ENCODE data around the gene RBM24. TPM values are rescaled to one million over a fixed set of nuclear protein-coding genes. Genes with fewer than 3 reads are reported as not detected.

Gene RBM24
- total and polyA plus RNA-seq, 2 donors from 2014 or later = 0.47 to 1.5 TPM

DNA sequence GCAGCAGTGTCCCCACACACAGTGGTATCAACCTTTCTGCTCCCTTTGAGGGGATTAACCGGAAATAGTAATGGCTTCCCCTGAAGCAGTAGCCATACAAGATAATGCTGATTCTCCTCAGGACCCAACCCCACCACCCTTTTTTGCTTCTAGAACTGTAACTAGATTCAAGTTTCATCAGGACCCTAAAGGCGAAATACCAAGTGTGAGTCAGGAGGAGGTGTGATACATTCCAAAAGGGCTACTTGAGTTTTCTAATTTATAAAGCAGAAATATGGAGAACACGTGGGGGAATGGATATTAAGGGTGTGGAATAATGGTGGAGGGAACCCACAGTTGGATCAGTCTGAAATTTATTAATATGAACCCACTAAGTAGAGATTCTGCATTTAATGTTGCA lies 60.7 kb downstream of the RBM24 start:
- intact Hi-C loops (cut with DNase I) = no loop called here
- no peak overlapping the region for H3K27ac ChIP-seq (ENCODE audit: low read depth in 2 of 2, low read length in 2 of 2)
- H3K9ac ChIP-seq (ENCODE audit: low read length in 3 of 3) = no peak overlapping the region
- no peak for DNase-seq
- no peak for FAIRE-seq
- TF ChIP-seq, protein P1, sequence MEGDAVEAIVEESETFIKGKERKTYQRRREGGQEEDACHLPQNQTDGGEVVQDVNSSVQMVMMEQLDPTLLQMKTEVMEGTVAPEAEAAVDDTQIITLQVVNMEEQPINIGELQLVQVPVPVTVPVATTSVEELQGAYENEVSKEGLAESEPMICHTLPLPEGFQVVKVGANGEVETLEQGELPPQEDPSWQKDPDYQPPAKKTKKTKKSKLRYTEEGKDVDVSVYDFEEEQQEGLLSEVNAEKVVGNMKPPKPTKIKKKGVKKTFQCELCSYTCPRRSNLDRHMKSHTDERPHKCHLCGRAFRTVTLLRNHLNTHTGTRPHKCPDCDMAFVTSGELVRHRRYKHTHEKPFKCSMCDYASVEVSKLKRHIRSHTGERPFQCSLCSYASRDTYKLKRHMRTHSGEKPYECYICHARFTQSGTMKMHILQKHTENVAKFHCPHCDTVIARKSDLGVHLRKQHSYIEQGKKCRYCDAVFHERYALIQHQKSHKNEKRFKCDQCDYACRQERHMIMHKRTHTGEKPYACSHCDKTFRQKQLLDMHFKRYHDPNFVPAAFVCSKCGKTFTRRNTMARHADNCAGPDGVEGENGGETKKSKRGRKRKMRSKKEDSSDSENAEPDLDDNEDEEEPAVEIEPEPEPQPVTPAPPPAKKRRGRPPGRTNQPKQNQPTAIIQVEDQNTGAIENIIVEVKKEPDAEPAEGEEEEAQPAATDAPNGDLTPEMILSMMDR (IDR thresholded peaks at IDR 0.05; ENCODE audit: borderline replicate concordance, extremely low read depth, insufficient read depth) = no peak
- H3K27me3 ChIP-seq (ENCODE audit: control insufficient read depth, insufficient read depth, low read length) = no peaks in the 10 kb centered on the region
- no peak overlapping the region for H3K4me3 ChIP-seq (ENCODE audit: low read length in 3 of 3)
- H3K9me3 ChIP-seq (ENCODE audit: control insufficient read depth in 2 of 3, insufficient read depth in 1 of 3, low read length in 3 of 3) = no peaks in the 10 kb centered on the region
- no peaks in the 10 kb centered on the region for H3K36me3 ChIP-seq (ENCODE audit: control insufficient read depth in 2 of 3, insufficient read depth in 3 of 3, low read length in 3 of 3)
- H3K4me1 ChIP-seq (ENCODE audit: control insufficient read depth in 2 of 3, insufficient read depth in 2 of 3, low read depth in 1 of 3, low read length in 3 of 3) = no peaks in the 10 kb centered on the region

DNA sequence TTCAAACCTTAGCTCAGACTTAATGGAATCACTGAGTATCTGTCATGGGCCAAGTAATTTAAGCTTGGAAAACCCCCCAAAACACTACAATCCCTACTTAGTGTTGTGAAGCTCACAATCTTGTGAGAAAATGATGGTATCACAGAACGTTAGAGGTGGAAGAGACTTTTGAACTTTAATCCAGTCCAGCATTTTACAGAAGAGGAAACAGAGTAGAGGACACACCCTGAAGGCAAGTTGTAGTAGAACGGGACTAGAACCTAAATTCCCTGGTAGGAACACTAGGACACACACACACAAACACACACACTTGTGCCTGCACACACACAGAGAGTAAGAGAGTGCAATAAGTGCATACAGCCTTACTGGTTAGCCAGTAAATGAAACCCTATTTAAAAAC lies 62.1 kb downstream of the RBM24 start:
- no peak for FAIRE-seq
- no peak for DNase-seq
- Histone ChIP-seq H3K27me3 (ENCODE audit: control insufficient read depth, insufficient read depth, low read length) (no peaks in the 10 kb centered on the region), H3K9me3 (ENCODE audit: control insufficient read depth in 2 of 3, insufficient read depth in 1 of 3, low read length in 3 of 3) (no peaks in the 10 kb centered on the region), H3K4me1 (ENCODE audit: control insufficient read depth in 2 of 3, insufficient read depth in 2 of 3, low read depth in 1 of 3, low read length in 3 of 3) (no peaks in the 10 kb centered on the region), H3K9ac (ENCODE audit: low read length in 3 of 3) (no peak overlapping the region), H3K27ac (ENCODE audit: low read depth in 2 of 2, low read length in 2 of 2) (no peak overlapping the region), H3K4me3 (ENCODE audit: low read length in 3 of 3) (no peak overlapping the region), H3K36me3 (ENCODE audit: control insufficient read depth in 2 of 3, insufficient read depth in 3 of 3, low read length in 3 of 3) (no peaks in the 10 kb centered on the region)
- intact Hi-C loops (cut with DNase I) = no loop called here
- TF ChIP-seq, protein P1 (IDR thresholded peaks at IDR 0.05; ENCODE audit: borderline replicate concordance, extremely low read depth, insufficient read depth) = no peak

Other genes with a start within 250 kb of the RBM24 start
- not detected for gene STMND1, start 179.3 kb upstream of the RBM24 start, total RNA-seq
- gene STMND1, start 179.3 kb upstream of the RBM24 start, polyA plus RNA-seq (ENCODE audit: insufficient read depth, low read depth, low replicate concordance) = not detected
- 15.7 TPM for gene CAP2, start 112.2 kb downstream of the RBM24 start, total RNA-seq
- 9.8 TPM for gene CAP2, start 112.2 kb downstream of the RBM24 start, polyA plus RNA-seq (ENCODE audit: insufficient read depth, low read depth, low replicate concordance)